Lower leg skin (tissue), 4 donors: ENCODE measurements around the gene ACACA. TPM values are rescaled to one million over a fixed set of nuclear protein-coding genes. Genes with fewer than 3 reads are reported as not detected.

Experiments
- DNase-seq, 2 donors: peaks; one replicate each; pipeline ENCODE4 v3.0.0-alpha.2; 2019; ENCODE audit warnings: low spot score in 2 of 2
- H3K4me3 ChIP-seq: fragments of 200-600 bp; sonication (generic); 2 replicates; pipeline ENCODE4 v1.5.1; 2017; ENCODE audit warnings: mild to moderate bottlenecking, low read depth; ENCODE audit not compliant: poor library complexity, severe bottlenecking
- POLR2A ChIP-seq, 2 donors: fragments of 450-650 bp; IDR thresholded peaks; one replicate each; pipeline ENCODE4 v1.6.1; 2016 to 2017; ENCODE audit warnings: antibody characterized with exemption in 2 of 2, mild to moderate bottlenecking in 1 of 2, moderate library complexity in 1 of 2
- WGBS, 2 donors: methylation state at CpG; one replicate each; pipeline ENCODE4 v1.1.5; 2018; 5-methylcytosine and 5-hydroxymethylcytosine counted together
- intact Hi-C: fragments of 100-400 bp; cut with DNase I; formaldehyde crosslinking; loops from one replicate; pipeline ENCODE4 v1.15.0; 2023; ENCODE audit warnings: low total_unique reads
- total RNA-seq, 4 donors: library from RNA; depleted of rRNA; stranded (reverse); fragments of >200 nt; gene quantifications; one replicate each; pipeline ENCODE4 v1.1.0, GENCODE V29; 2016
- TF ChIP-seq, protein P1 (sequence below), 3 donors: fragments of 450-650 bp; IDR thresholded peaks; one replicate each; pipeline ENCODE4 v1.5.1; 2016; ENCODE audit warnings: antibody characterized with exemption in 3 of 3, mild to moderate bottlenecking in 3 of 3, moderate library complexity in 2 of 3

Gene ACACA
- total RNA-seq, 4 donors from 2014 or later, result 24.2 to 35.7 (median 31.0) TPM

DNA sequence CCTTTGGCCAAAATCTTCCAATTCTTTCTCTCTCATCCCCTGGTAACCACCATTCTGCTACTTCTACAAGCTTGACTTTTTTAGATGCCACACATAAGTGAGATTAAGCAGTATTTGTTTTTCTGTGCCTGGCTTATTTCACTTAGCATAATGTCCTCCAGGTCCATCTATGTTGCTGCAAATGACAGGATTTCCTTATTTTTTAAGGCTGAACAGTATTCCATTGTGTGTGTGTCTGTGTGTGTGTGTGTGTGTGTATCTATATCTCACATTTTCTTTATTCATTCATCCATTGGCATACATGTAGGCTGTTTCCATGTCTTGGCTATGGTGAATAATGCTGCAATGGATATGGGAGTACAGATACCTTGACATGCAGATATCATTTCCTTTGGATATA lies 6.1 kb downstream of the ACACA start:
- no peak for DNase-seq
- intact Hi-C loops, result no loop called here
- TF ChIP-seq POLR2A (IDR thresholded peaks at IDR 0.05), result no peak
- TF ChIP-seq, protein P1, sequence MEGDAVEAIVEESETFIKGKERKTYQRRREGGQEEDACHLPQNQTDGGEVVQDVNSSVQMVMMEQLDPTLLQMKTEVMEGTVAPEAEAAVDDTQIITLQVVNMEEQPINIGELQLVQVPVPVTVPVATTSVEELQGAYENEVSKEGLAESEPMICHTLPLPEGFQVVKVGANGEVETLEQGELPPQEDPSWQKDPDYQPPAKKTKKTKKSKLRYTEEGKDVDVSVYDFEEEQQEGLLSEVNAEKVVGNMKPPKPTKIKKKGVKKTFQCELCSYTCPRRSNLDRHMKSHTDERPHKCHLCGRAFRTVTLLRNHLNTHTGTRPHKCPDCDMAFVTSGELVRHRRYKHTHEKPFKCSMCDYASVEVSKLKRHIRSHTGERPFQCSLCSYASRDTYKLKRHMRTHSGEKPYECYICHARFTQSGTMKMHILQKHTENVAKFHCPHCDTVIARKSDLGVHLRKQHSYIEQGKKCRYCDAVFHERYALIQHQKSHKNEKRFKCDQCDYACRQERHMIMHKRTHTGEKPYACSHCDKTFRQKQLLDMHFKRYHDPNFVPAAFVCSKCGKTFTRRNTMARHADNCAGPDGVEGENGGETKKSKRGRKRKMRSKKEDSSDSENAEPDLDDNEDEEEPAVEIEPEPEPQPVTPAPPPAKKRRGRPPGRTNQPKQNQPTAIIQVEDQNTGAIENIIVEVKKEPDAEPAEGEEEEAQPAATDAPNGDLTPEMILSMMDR (IDR thresholded peaks at IDR 0.05), result no peak
- H3K4me3 ChIP-seq, result no peak overlapping the region

DNA sequence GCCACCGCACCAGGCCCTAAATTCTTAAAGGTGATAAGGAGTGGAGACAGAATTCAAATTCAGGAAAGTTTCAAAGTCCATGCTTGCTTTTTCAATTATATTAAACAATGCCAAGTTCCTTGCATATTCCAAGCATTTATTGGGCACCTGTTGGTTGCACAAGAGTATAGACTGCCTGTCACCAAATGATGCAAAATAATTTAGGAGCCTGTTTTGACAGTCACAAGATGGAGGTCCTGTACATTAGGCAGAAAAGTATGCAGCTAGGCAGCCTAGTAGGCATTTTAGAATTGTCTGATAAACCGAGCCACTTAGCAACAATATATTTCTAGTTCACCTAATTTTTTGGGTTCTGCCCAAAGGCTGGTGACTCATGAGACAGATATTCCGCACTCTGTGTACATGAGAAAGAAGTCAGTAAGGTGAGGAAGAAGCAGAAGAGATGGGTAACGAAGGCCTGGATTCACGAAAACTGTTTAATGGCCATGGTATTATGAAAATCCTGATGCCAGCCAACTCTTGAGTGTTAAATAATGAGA lies 7.3 kb downstream of the ACACA start:
- 60 to 68% methylated on average over 5 of the region's 5 CpGs for WGBS, 2 donors
- no peak overlapping the region for H3K4me3 ChIP-seq
- intact Hi-C loops, result no loop called here
- no peak for DNase-seq
- TF ChIP-seq POLR2A (IDR thresholded peaks at IDR 0.05), result no peak
- TF ChIP-seq, protein P1 (IDR thresholded peaks at IDR 0.05), result no peak

DNA sequence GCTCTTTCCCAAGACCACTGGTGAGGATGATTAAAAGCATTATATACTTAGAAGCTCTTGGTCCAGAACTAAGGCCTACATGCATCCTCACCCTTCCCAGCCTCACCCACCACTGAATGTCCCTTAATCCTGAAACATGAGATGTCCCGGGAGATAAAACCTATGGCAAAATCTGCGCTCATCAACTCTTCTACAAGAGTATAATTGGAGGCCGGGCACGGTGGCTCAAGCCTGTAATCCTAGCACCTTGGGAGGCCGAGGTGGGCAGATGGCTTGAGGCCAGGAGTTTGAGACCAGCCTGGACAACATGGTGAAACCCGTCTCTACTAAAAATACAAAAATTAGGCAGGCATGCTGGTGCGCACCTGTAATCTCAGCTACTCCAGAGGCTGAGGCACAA lies 13.3 kb downstream of the ACACA start:
- DNase-seq, result no peak
- intact Hi-C loops, result no loop called here
- WGBS, 2 donors, result 95 to 97% methylated on average over 7 of the region's 7 CpGs
- no peak for TF ChIP-seq POLR2A (IDR thresholded peaks at IDR 0.05)
- TF ChIP-seq, protein P1 (IDR thresholded peaks at IDR 0.05), result no peak
- H3K4me3 ChIP-seq, result no peak overlapping the region

DNA sequence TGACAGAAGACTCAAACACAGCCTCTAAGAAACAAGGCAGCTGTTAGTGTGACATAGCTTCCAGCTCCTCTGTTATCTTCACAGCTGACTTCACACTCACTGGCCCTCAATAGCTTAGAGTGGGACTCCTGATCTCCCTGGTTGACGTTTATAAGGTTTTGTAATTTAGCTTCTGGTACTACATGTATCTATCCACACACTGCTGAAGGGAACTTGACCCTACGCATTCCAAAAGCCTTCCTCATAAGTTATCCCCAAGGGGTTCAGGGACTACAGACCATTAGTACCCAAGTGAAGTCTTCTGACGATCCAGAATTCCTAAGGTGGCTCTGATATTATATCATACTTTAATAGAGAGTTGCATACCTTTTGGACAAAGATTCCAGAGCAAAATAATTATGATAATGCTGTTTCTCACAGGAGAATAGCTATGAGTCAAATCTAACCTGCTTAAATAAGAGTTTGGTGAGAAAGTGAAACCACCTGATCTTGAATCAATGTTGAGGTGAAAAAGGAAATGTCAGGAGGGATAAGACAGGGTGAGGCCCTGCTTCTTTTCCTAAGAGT lies 14.5 kb downstream of the ACACA start:
- intact Hi-C loops, result no loop called here
- no peak for DNase-seq
- no peak overlapping the region for H3K4me3 ChIP-seq
- TF ChIP-seq POLR2A (IDR thresholded peaks at IDR 0.05), result no peak
- TF ChIP-seq, protein P1 (IDR thresholded peaks at IDR 0.05), result no peak
- 61 to 68% methylated on average over 3 of the region's 3 CpGs for WGBS, 2 donors

DNA sequence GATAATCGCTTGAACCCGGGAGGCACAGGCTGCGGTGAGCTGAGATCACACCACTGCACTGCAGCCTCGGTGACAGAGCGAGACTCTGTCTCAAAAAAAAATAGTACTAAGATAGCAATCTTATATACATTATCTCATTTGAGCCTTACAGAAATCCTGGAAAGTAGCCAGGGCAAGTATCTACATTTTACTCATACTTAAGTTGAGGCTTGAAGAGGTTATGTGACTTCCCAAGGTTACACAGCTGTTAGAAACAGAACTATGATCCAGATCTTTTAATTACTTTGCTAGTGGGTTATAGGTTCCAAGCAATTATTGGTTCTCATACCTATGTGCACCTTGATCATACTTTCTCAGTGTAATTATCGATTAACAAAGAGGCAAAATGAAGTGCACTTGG lies 15.5 kb downstream of the ACACA start:
- TF ChIP-seq, protein P1 (IDR thresholded peaks at IDR 0.05), result no peak
- no peak for TF ChIP-seq POLR2A (IDR thresholded peaks at IDR 0.05)
- no peak overlapping the region for H3K4me3 ChIP-seq
- intact Hi-C loops, result no loop called here
- DNase-seq, result no peak
- 67 to 69% methylated on average over 6 of the region's 6 CpGs for whole genome bisulfite sequencing, 2 donors

DNA sequence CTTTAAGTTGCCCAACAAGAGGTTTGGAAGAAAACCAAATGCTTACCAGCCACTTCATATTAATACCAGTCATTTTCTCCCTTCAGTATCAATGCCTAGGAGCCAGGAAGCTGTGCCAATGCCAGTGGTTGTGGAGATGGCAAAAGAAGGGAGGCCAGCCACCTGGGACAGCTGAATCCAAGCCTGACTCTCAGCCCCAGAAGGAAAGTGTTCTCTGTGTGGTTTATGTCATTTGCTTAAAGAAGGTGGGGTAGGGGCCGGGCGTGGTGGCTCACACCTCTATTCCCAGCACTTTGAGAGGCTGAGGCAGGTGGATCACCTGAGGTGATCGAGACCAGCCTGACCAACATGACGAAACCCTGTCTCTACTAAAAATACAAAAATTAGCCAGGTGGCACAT lies 17.5 kb downstream of the ACACA start:
- no peak overlapping the region for H3K4me3 ChIP-seq
- no peak for DNase-seq
- 74 to 78% methylated on average over 4 of the region's 4 CpGs for WGBS, 2 donors
- intact Hi-C loops, result no loop called here
- TF ChIP-seq, protein P1 (IDR thresholded peaks at IDR 0.05), result no peak
- no peak for TF ChIP-seq POLR2A (IDR thresholded peaks at IDR 0.05)
